SU-DHL-6 (cell line): ENCODE measurements around the gene EPHB1.

Experiments
- H2AFZ ChIP-seq: fragments of 200-600 bp; sonication (generic); 2 replicates; pipeline ENCODE4 v1.6.1; 2014; ENCODE audit warnings: low read depth, mild to moderate bottlenecking, moderate library complexity, mixed read lengths, antibody characterized with exemption, low read length; ENCODE audit not compliant: severe bottlenecking
- H3F3A ChIP-seq: fragments of 200-600 bp; shearing (Covaris generic); 2 replicates; pipeline ENCODE4 v1.6.0; 2016; ENCODE audit warnings: antibody characterized with exemption, mild to moderate bottlenecking; ENCODE audit not compliant: insufficient read depth
- H3K27ac ChIP-seq: fragments of 200-600 bp; sonication (generic); 2 replicates; pipeline ENCODE4 v1.5.1; 2016; ENCODE audit warnings: low read depth, mild to moderate bottlenecking, low read length, moderate library complexity, mixed read lengths
- H3K27me3 ChIP-seq: fragments of 200-600 bp; sonication (generic), shearing (Covaris generic); 2 replicates; pipeline ENCODE4 v1.6.0; 2014; ENCODE audit warnings: mild to moderate bottlenecking, low read length
- H3K36me3 ChIP-seq: fragments of 200-600 bp; sonication (generic); 2 replicates; pipeline ENCODE4 v1.6.1; 2014; ENCODE audit warnings: mild to moderate bottlenecking, low read length, mixed read lengths
- H3K4me2 ChIP-seq: fragments of 300-600, 200-600 bp; shearing (Covaris generic), sonication (generic); 2 replicates; pipeline ENCODE4 v1.6.0; 2014; ENCODE audit warnings: low read length, low read depth, mild to moderate bottlenecking; ENCODE audit not compliant: poor library complexity, severe bottlenecking
- H3K4me3 ChIP-seq: fragments of 200-600 bp; sonication (generic); 2 replicates; pipeline ENCODE4 v1.5.1; 2014; ENCODE audit warnings: antibody characterized with exemption, low read length, mild to moderate bottlenecking, mixed read lengths; ENCODE audit not compliant: insufficient read depth, poor library complexity, severe bottlenecking
- H3K79me2 ChIP-seq: fragments of 200-600 bp; sonication (generic); 2 replicates; pipeline ENCODE4 v1.6.1; 2014; ENCODE audit warnings: mild to moderate bottlenecking, low read length, moderate library complexity; ENCODE audit not compliant: insufficient read depth
- H3K9ac ChIP-seq: fragments of 200-600 bp; sonication (generic); 2 replicates; pipeline ENCODE4 v1.7.0; 2014; ENCODE audit warnings: mild to moderate bottlenecking, low read length
- H3K9me2 ChIP-seq: fragments of 200-600 bp; sonication (generic); replicated peaks from 2 replicates; pipeline ENCODE4 v1.6.1; 2014; ENCODE audit warnings: low read length; ENCODE audit not compliant: insufficient read depth
- H3K9me3 ChIP-seq: fragments of 200-600 bp; sonication (generic); 2 replicates; pipeline ENCODE4 v1.6.1; 2014; ENCODE audit warnings: low read length, mixed read lengths; ENCODE audit not compliant: insufficient read depth
- H4K20me1 ChIP-seq: fragments of 200-600 bp; sonication (generic); 2 replicates; pipeline ENCODE4 v1.6.1; 2014; ENCODE audit warnings: low read depth, mild to moderate bottlenecking, antibody characterized with exemption, low read length, moderate library complexity, mixed read lengths
- EZH2phosphoT487 ChIP-seq: fragments of 200-600 bp; sonication (generic), shearing (Covaris generic); conservative IDR thresholded peaks from 2 replicates; pipeline ENCODE4 v1.6.1; 2018; ENCODE audit warnings: mild to moderate bottlenecking, antibody characterized with exemption, low read length, moderate library complexity, mixed read lengths
- TF ChIP-seq, protein P1 (sequence below): fragments of 200-600 bp; sonication (generic); IDR thresholded peaks from one replicate; pipeline ENCODE4 v1.5.1; 2017; ENCODE audit warnings: antibody characterized with exemption, mild to moderate bottlenecking, low read length, moderate library complexity; ENCODE audit not compliant: insufficient read depth, poor library complexity, severe bottlenecking

The EPHB1 gene

DNA sequence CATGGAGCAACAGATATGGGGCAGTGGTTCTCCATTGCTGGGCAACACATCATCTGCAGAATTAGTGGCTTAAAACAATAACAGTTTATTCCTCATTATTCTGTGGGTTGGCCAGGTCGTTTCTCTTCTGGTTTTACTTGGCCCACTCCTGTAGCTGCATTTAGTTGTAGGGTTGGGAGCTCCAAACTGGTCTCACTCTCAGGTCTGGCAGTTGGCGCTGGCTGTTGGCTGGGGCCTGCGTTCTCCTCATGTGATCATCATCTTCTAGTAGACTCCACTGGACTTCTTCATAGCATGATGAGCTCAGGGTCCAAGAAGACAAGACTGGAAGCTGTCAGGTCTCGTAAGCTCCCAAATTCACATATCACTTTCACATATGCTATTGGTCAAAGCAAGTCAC is 91.9 kb downstream of the EPHB1 start:
- no peaks in the 10 kb centered on the region for H3K27me3 ChIP-seq
- no peak for TF ChIP-seq EZH2phosphoT487
- TF ChIP-seq, protein P1, sequence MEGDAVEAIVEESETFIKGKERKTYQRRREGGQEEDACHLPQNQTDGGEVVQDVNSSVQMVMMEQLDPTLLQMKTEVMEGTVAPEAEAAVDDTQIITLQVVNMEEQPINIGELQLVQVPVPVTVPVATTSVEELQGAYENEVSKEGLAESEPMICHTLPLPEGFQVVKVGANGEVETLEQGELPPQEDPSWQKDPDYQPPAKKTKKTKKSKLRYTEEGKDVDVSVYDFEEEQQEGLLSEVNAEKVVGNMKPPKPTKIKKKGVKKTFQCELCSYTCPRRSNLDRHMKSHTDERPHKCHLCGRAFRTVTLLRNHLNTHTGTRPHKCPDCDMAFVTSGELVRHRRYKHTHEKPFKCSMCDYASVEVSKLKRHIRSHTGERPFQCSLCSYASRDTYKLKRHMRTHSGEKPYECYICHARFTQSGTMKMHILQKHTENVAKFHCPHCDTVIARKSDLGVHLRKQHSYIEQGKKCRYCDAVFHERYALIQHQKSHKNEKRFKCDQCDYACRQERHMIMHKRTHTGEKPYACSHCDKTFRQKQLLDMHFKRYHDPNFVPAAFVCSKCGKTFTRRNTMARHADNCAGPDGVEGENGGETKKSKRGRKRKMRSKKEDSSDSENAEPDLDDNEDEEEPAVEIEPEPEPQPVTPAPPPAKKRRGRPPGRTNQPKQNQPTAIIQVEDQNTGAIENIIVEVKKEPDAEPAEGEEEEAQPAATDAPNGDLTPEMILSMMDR = no peak

DNA sequence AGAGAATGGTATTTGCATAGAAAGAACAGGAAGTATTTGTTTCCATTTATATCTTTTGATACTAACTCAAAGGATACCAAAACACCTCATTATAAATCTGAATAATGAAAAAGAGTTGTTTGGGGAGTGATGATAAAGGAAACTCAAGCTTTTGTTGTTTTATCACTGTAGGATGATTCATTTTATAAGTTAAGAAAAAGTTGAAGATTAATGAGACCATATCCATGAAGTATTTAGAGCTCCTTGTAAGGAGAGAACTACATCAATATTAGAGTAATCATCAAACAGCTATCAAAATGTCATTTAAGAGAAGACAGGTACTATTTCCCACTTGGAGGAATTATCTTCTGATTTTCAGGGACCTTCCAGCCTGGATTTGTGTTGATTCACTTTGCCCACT is 92.5 kb downstream of the EPHB1 start:
- TF ChIP-seq, protein P1 = no peak
- TF ChIP-seq EZH2phosphoT487 = no peak
- Histone ChIP-seq H3K4me2 (no peak overlapping the region), H4K20me1 (no peaks in the 10 kb centered on the region), H3K4me3 (no peak overlapping the region), H3F3A (no peaks in the 10 kb centered on the region), H3K27me3 (no peaks in the 10 kb centered on the region), H3K36me3 (no peaks in the 10 kb centered on the region), H2AFZ (no peak overlapping the region), H3K79me2 (no peaks in the 10 kb centered on the region), H3K9me3 (peaks cover 4% of the 10 kb centered on the region; the same call in 1 of the 2 replicates), H3K9me2 (no peaks in the 10 kb centered on the region), H3K27ac (no peak overlapping the region), H3K9ac (no peak overlapping the region)

More for the DNA sequence above, 91.9 kb downstream of the EPHB1 start:
- no peak overlapping the region for H3K4me3 ChIP-seq
- H3K27ac ChIP-seq = no peak overlapping the region
- no peaks in the 10 kb centered on the region for H3K79me2 ChIP-seq
- H3K9ac ChIP-seq = no peak overlapping the region
- H3K36me3 ChIP-seq = no peaks in the 10 kb centered on the region
- H4K20me1 ChIP-seq = no peaks in the 10 kb centered on the region
- H3F3A ChIP-seq = no peaks in the 10 kb centered on the region
- no peak overlapping the region for H3K4me2 ChIP-seq
- H2AFZ ChIP-seq = no peak overlapping the region
- no peaks in the 10 kb centered on the region for H3K9me3 ChIP-seq
- no peaks in the 10 kb centered on the region for H3K9me2 ChIP-seq

GRCh38 chr3:134892326-134892725 is 97.3 kb downstream of the EPHB1 start:
- Histone ChIP-seq H3K36me3 (no peaks in the 10 kb centered on the region), H3K9me3 (peaks cover 4% of the 10 kb centered on the region; the same call in 1 of the 2 replicates), H3K9ac (no peak overlapping the region), H3F3A (no peaks in the 10 kb centered on the region), H3K4me2 (no peak overlapping the region), H4K20me1 (no peaks in the 10 kb centered on the region), H3K9me2 (no peaks in the 10 kb centered on the region), H3K79me2 (no peaks in the 10 kb centered on the region), H3K27ac (no peak overlapping the region), H3K4me3 (no peak overlapping the region), H3K27me3 (no peaks in the 10 kb centered on the region), H2AFZ (no peak overlapping the region)
- TF ChIP-seq, protein P1 = no peak
- TF ChIP-seq EZH2phosphoT487 = no peak
